ENCODE data around the gene ETV2.

The ETV2 gene

GRCh38 chr19:35643255-35644205 is 2.0 kb downstream of the ETV2 start (continued):
- no peak for TF ChIP-seq ZNF654 (tag by site-specific recombination; IDR thresholded peaks at IDR 0.05; ENCODE audit: low read depth)
- no peak for TF ChIP-seq ZNF426 (tag by site-specific recombination; IDR thresholded peaks at IDR 0.05)
- TF ChIP-seq ZNF658 (tag by site-specific recombination; IDR thresholded peaks at IDR 0.05): no peak
- TF ChIP-seq ZNF660 (tag by site-specific recombination; IDR thresholded peaks at IDR 0.05): peak; percentile 96
- no peak for TF ChIP-seq ZNF133 (tag by site-specific recombination; IDR thresholded peaks at IDR 0.05)
- TF ChIP-seq ZNF518A (tag by site-specific recombination; conservative IDR thresholded peaks at IDR 0.05; ENCODE audit: low read depth): peak; percentile 48
- TF ChIP-seq GLI2 (tag by site-specific recombination; IDR thresholded peaks at IDR 0.05; ENCODE audit: borderline replicate concordance, low read depth): no peak; the same call in 1 of the 2 replicates
- TF ChIP-seq ZNF174 (tag by site-specific recombination; IDR thresholded peaks at IDR 0.05): no peak
- peak; percentile 74; the same call in 1 of the 2 replicates for TF ChIP-seq ZNF596 (tag by site-specific recombination; IDR thresholded peaks at IDR 0.05)
- no peak for TF ChIP-seq ZNF510 (tag by site-specific recombination; IDR thresholded peaks at IDR 0.05; ENCODE audit: insufficient replicate concordance)
- TF ChIP-seq REST (tag by site-specific recombination; IDR thresholded peaks at IDR 0.05): peak; percentile 82
- no peak for TF ChIP-seq ZNF175 (tag by site-specific recombination; IDR thresholded peaks at IDR 0.05)
- TF ChIP-seq ZNF16 (tag by site-specific recombination; IDR thresholded peaks at IDR 0.05; ENCODE audit: low read depth): no peak
- no peak for TF ChIP-seq ZNF311 (tag by site-specific recombination; IDR thresholded peaks at IDR 0.05; ENCODE audit: borderline replicate concordance)
- peak; percentile 94 for TF ChIP-seq ZNF610 (tag by site-specific recombination; IDR thresholded peaks at IDR 0.05; ENCODE audit: borderline replicate concordance)
- TF ChIP-seq ZFP37 (tag by site-specific recombination; IDR thresholded peaks at IDR 0.05): peak; percentile 99
- TF ChIP-seq ELK4 (IDR thresholded peaks at IDR 0.05; ENCODE audit: borderline replicate concordance, low read depth, low read length): no peak
- TF ChIP-seq BCL11A (tag by site-specific recombination; IDR thresholded peaks at IDR 0.05; ENCODE audit: low read depth): peak; percentile 87
- peak; percentile 96 for TF ChIP-seq ZEB2 (tag by site-specific recombination; IDR thresholded peaks at IDR 0.05)
- TF ChIP-seq ZNF501 (tag by site-specific recombination; IDR thresholded peaks at IDR 0.05): peak; percentile 100
- TF ChIP-seq, protein P1, sequence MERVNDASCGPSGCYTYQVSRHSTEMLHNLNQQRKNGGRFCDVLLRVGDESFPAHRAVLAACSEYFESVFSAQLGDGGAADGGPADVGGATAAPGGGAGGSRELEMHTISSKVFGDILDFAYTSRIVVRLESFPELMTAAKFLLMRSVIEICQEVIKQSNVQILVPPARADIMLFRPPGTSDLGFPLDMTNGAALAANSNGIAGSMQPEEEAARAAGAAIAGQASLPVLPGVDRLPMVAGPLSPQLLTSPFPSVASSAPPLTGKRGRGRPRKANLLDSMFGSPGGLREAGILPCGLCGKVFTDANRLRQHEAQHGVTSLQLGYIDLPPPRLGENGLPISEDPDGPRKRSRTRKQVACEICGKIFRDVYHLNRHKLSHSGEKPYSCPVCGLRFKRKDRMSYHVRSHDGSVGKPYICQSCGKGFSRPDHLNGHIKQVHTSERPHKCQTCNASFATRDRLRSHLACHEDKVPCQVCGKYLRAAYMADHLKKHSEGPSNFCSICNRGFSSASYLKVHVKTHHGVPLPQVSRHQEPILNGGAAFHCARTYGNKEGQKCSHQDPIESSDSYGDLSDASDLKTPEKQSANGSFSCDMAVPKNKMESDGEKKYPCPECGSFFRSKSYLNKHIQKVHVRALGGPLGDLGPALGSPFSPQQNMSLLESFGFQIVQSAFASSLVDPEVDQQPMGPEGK (tag by site-specific recombination; IDR thresholded peaks at IDR 0.05): peak; percentile 99
- no peak for TF ChIP-seq ZNF19 (tag by site-specific recombination; IDR thresholded peaks at IDR 0.05; ENCODE audit: low read depth)
- TF ChIP-seq, protein P2, sequence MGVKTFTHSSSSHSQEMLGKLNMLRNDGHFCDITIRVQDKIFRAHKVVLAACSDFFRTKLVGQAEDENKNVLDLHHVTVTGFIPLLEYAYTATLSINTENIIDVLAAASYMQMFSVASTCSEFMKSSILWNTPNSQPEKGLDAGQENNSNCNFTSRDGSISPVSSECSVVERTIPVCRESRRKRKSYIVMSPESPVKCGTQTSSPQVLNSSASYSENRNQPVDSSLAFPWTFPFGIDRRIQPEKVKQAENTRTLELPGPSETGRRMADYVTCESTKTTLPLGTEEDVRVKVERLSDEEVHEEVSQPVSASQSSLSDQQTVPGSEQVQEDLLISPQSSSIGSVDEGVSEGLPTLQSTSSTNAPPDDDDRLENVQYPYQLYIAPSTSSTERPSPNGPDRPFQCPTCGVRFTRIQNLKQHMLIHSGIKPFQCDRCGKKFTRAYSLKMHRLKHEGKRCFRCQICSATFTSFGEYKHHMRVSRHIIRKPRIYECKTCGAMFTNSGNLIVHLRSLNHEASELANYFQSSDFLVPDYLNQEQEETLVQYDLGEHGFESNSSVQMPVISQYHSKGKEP (tag by site-specific recombination; IDR thresholded peaks at IDR 0.05): peak; percentile 63
- TF ChIP-seq ZNF350 (tag by site-specific recombination; IDR thresholded peaks at IDR 0.05): no peak
- peak; percentile 99 for TF ChIP-seq ZSCAN30 (tag by site-specific recombination; IDR thresholded peaks at IDR 0.05)
